Transverse colon (tissue), 4 donors: ENCODE results near the gene ANKRD13C.
"Not testable (repeated sequence)": the region's sequence is repeated elsewhere in the genome, so short reads cannot be mapped to it uniquely, and the experiment has no call there.

Experiments
- CTCF ChIP-seq, 5 experiments: fragments of 200-600 bp in 3 of 5; fragments of 450-650 bp in 2 of 5; sonication (generic) in 3 of 5; IDR thresholded peaks; 1 replicate in 2 of 5; 2 replicates in 3 of 5; pipeline ENCODE4 v1.5.1; 2016 to 2017; ENCODE audit warnings: antibody characterized with exemption in 5 of 5, inconsistent platforms in 3 of 5, mild to moderate bottlenecking in 2 of 5, moderate library complexity in 1 of 5
- POLR2A ChIP-seq: fragments of 450-650 bp; IDR thresholded peaks from one replicate; pipeline ENCODE4 v1.6.1; 2016; ENCODE audit warnings: antibody characterized with exemption, mild to moderate bottlenecking, moderate library complexity
- POLR2AphosphoS5 ChIP-seq, 3 donors: sonication (generic); formaldehyde crosslinking; IDR thresholded peaks; one replicate each; pipeline ENCODE4 v1.6.1; 2016; ENCODE audit warnings: antibody characterized with exemption in 3 of 3

- not testable (repeated sequence) for TF ChIP-seq CTCF (IDR thresholded peaks at IDR 0.05); POLR2A; POLR2AphosphoS5 (IDR thresholded peaks at IDR 0.05)
These were observed 4.7 kb downstream of the ANKRD13C start for GRCh38 chr1:70349799-70350198.
